Left renal cortex interstitium (tissue), 4 donors: Measurements from ENCODE around the gene MTARC2. TPM values are rescaled to one million over a fixed set of nuclear protein-coding genes. Genes with fewer than 3 reads are reported as not detected.

Experiments
- DNase-seq, 4 donors: peaks; one replicate each; pipeline ENCODE4 v3.0.0-alpha.2; 2013; ENCODE audit warnings: low read depth in 4 of 4, low spot score in 2 of 4, missing footprints in 1 of 4
- polyA plus RNA-seq, 4 donors: library from polyadenylated mRNA; unstranded; fragments of 120-200 nt; gene quantifications; one replicate each; pipeline ENCODE4 v1.2.1, GENCODE V29; 2013; ENCODE audit not compliant: insufficient read length in 4 of 4

Gene MTARC2
- polyA plus RNA-seq, 4 donors, result 45.3 to 55.4 (median 49.8) TPM

DNA sequence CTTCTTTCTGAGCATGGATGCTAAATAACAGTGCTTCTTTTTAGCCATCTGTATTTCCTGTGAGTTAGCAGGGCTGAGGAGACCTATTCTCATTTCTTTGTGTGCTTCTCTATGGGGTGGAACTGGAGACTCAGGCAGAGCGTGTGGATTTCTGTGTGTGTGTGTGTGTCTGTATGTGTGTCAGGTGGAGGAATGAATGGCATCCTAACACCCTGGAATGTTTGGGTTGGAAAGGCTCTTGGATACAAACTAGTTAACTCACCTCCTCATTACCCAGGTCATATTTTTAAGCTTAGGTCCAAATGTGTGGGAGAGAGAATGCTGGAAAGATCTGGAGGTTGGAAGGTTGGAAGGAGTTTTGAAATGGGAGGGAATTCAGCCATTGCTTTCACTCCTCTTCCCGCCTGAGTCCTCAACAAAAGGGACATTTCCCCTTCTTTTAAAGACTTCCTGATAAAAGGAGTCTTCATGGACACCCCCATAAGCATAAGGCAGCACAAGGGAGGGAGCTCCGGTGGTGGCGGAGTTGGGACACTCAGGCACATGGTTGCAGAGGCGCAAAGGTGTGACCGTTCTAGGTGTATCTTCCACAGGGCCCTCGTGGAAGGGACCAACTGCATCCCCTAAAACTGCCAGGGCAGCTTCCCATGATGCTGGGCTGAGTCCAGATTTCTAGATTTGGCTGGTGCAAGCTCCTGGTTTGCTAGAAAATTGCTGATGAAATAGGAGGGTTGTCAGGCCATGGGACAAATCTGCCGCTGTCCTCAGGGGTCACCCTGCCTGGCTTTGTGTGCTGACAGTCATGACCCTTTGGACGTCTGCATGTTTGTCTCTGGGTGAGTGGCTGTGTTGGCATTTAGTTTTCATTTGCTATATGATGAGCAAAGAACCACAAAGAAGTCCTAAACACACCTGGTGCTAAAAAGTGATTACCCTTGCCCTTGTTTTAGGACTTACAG lies 76.2 kb downstream of the MTARC2 start:
- DNase-seq, result no peak

DNA sequence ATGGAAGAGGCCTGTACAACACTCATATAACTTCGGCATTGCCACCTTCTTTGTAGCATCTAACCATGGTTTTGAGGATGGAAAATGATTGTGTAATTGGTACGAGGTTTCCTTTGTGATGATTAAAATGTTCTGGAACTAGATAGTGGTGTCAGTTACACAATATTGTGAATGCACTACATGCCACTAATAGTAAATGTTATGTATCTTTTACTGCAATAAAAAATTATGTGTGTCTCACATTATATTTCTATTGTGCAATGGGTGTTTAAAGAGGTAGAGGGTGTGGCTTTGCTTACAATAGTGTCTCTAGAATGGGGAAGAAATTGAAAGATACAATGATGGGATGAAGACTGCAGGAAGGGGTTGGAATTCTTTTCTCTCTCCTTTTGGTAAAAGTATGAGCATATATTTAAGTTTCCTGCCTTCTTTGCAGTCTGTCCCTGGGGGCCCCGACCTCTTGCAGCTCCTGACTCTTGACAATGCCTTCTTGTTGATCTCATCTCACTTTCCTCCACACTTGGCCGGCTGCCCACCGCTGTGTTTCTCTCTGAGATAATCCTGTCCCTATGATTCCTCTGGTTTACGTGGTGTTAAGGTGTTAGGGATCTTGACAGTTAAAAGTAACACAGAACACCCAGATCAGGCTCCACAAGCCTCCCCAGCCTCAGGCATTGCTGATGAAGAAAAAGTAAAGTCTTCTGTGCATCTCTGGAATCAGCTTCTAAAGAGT lies 77.9 kb downstream of the MTARC2 start:
- DNase-seq, result no peak

DNA sequence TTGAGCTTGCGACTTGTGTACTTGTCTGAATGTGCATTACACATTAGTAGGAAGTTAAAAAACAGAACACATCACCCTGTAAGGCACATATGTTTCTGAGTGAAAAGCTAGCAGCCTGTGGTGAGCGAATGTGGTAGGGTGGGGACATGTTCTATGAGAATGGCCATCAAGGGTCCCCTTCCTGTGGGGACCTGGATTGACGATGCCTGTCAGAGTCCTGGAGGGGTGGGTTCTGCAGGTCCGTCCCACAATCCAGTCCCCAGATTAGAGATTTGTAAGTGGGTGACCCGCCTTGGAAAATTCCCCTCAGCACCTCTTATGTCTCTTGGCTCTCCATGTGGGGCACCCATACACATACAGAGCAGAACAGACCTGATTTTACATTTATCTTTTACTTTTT lies 78.6 kb downstream of the MTARC2 start:
- DNase-seq, result no peak

DNA sequence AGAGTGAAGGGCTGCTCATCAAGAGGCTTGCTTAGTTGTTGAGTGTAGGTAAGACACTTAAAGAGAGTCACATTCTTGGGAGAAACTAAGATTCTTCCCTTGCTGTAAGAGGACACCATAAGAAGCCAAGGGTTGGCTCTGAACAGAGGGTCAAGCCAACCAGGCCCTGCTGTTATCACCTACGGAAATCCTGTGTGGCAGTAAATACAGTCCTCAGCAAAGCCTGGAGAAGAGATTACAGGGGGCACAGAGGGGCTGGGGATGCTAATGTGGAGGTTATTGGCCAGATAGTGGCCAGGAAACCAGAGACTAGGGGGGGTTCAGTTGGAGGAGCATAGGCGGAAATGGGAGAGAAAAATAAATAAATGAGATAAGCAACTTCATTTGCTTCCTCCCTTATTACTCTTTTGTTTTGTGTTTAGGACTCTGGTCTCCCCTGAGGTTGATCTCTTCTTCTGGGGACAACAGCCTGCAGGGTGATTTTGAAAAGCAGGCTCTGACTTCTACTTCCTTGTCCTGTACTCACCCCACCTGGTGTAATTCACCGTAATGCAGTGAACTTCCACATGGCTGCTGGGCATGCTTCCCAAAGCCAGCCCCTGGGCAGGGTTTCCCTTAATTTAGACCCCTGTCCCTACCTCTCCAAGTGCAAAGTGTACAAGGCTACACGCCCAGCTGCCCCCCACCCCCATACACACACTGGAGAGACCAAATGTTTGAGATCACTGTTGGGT lies 79.5 kb downstream of the MTARC2 start:
- no peak for DNase-seq

DNA sequence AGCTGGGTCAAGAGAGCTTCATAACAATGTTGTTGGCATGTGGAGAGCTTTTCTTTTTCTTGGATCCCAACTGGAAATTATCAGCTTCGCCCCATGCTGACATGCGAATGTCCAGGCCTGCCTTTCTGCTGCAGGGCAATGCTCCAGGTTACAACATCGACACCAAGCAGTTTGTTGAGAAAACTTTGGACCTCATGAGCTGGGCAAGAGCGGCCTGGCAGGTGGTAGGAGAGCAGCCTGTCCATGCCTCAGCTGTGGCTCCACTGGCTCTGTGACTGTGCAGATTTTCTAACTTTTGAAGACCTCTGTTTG lies 80.0 kb downstream of the MTARC2 start:
- DNase-seq, result no peak

DNA sequence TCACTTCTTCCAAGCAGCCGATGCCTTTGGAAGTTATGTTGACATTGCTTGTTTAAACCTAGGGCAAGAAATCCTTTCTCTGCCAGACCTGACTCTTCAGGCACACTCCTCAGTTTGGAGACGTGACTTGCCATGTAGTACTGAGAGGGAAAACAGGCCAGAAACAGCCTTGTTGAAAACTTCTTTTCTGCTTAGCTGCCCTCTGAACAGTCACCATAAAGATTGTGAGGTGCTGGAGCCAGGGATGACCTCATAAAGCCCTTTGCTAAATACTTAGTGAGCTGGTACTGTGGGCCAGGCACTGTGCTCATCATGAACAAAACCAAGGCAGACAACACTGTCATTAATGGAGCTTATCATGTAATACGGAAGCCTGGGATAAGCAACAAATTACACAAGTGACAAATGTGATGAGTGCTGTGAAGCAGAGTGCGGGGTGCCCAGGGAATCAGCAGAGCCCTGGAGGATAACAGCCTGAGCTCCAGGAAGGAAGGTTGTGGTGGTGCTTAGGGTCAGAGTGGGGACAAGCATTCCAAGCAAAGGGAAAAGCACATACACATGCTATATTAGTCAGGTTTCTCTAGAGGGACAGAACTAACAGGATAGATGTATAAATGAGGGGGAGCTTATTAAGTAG lies 80.9 kb downstream of the MTARC2 start:
- DNase-seq, result no peak

DNA sequence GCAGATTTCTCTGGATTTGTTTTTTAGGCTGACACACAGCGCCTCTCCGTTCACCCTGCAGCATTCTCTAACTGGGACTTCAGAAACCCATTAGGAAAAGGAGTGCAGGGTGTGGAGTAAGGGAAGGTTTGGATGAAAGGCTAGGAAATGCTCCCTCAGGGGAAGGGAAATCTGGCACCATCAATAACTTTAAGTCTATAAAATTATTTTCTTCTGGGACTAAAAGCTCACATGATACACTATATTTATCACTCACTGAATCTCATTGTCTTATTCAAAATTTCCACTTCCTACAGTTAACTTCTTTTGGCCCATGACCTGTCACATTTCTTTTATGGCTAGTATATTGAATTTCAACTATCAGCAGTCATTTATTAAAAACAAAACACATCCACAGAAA lies 85.3 kb downstream of the MTARC2 start:
- DNase-seq, result no peak

Other genes with a start within 250 kb of the MTARC2 start
- gene MARK1, start 220.2 kb upstream of the MTARC2 start, polyA plus RNA-seq, result 10 to 100 TPM in 2 of 4 donors, 1 to 10 TPM in 2; 9.4 to 10.3 (median 10.0) TPM
- 10 to 100 TPM; 22.9 to 26.2 (median 23.9) TPM for gene C1orf115, start 58.0 kb upstream of the MTARC2 start, polyA plus RNA-seq
- 10 to 100 TPM; 17.8 to 26.9 (median 19.1) TPM for gene MTARC1, start 38.6 kb downstream of the MTARC2 start, polyA plus RNA-seq
- gene HLX, start 131.1 kb downstream of the MTARC2 start, polyA plus RNA-seq, result 10 to 100 TPM in 1 of 4 donors, 1 to 10 TPM in 3; 8.8 to 12.0 (median 9.7) TPM